PC-3 (cell line): Measurements from ENCODE around the gene HM13. TPM values are rescaled to one million over a fixed set of nuclear protein-coding genes. Genes with fewer than 3 reads are reported as not detected.

ENCODE experiments used
- ATAC-seq: fragments of 200-7000 bp; cut with Tn5 transposase; 2 replicates; pipeline ENCODE4 v1.9.1; 2020; ENCODE audit warnings: mild to moderate bottlenecking, moderate library complexity
- BruUV-seq: library from RNA; stranded (reverse); fragments of 400-500 nt; replicated peaks from 2 replicates; lab custom pipeline; 2021; lab: Mats Ljungman, UMichigan
- CTCF ChIA-PET: fragments of 300-600 bp; sonication (Branson Sonifier 250); formaldehyde crosslinking; loops from one replicate; lab custom pipeline; 2022; ENCODE audit warnings: antibody characterized with exemption; lab: Charles Lee
- POLR2A ChIA-PET: fragments of 300-600 bp; sonication (Branson Sonifier 250); formaldehyde crosslinking; loops from one replicate; lab custom pipeline; 2022; ENCODE audit warnings: antibody characterized with exemption; ENCODE audit not compliant: unreplicated experiment; lab: Charles Lee
- DNase-seq: peaks from one replicate; pipeline ENCODE4 v3.0.0-alpha.2; 2015
- H2AFZ ChIP-seq: fragments of 300-600 bp; sonication (generic); 2 replicates; pipeline ENCODE4 v1.6.0; 2016; ENCODE audit warnings: antibody characterized with exemption, low read length
- H3F3A ChIP-seq: fragments of 300-600 bp; sonication (generic); one replicate; pipeline ENCODE4 v1.6.0; 2017; ENCODE audit warnings: antibody characterized with exemption, low read length, control low read depth, mild to moderate bottlenecking; ENCODE audit not compliant: unreplicated experiment
- H3K27ac ChIP-seq: fragments of 300-600 bp; sonication (generic); 2 replicates; pipeline ENCODE4 v1.5.1; 2016; ENCODE audit warnings: mild to moderate bottlenecking, low read length
- H3K27me3 ChIP-seq: fragments of 300-600 bp; sonication (generic); 2 replicates; pipeline ENCODE4 v1.6.1; 2016; ENCODE audit warnings: low read length, mixed read lengths
- H3K36me3 ChIP-seq: fragments of 300-600 bp; sonication (generic); 2 replicates; pipeline ENCODE4 v1.6.1; 2016; ENCODE audit warnings: low read depth, mixed run types, low read length, mixed read lengths
- H3K4me1 ChIP-seq: fragments of 300-600 bp; sonication (generic); 2 replicates; pipeline ENCODE4 v1.5.1; 2016; ENCODE audit warnings: low read length; ENCODE audit not compliant: insufficient read depth
- H3K4me2 ChIP-seq: fragments of 300-600 bp; sonication (generic); 2 replicates; pipeline ENCODE4 v1.6.0; 2016; ENCODE audit warnings: low read length
- H3K4me3 ChIP-seq: fragments of 300-600 bp; sonication (generic); 2 replicates; pipeline ENCODE4 v1.5.1; 2016; ENCODE audit warnings: mild to moderate bottlenecking, low read length, mixed read lengths
- H3K79me2 ChIP-seq: fragments of 300-600 bp; sonication (generic); 2 replicates; pipeline ENCODE4 v1.6.1; 2017; ENCODE audit warnings: low read length, mixed read lengths
- H3K9ac ChIP-seq: fragments of 300-600 bp; sonication (generic); 2 replicates; pipeline ENCODE4 v1.6.0; 2016; ENCODE audit warnings: mild to moderate bottlenecking, low read length
- H3K9me2 ChIP-seq: fragments of 300-600 bp; sonication (generic); replicated peaks from 2 replicates; pipeline ENCODE4 v1.6.1; 2016; ENCODE audit warnings: mixed run types, low read length, mixed read lengths
- H3K9me3 ChIP-seq: fragments of 300-600 bp; sonication (generic); 2 replicates; pipeline ENCODE4 v1.6.1; 2016; ENCODE audit warnings: low read length, mixed read lengths
- H4K20me1 ChIP-seq: fragments of 300-600 bp; sonication (generic); 2 replicates; pipeline ENCODE4 v1.6.1; 2016; ENCODE audit warnings: low read length, mixed read lengths
- EZH2 ChIP-seq: fragments of 300-600 bp; sonication (generic); IDR thresholded peaks from one replicate; pipeline ENCODE4 v1.6.1; 2017; ENCODE audit warnings: antibody characterized with exemption, mild to moderate bottlenecking, low read length; ENCODE audit not compliant: unreplicated experiment
- EZH2phosphoT487 ChIP-seq: fragments of 300-600 bp; sonication (generic); IDR thresholded peaks from 2 replicates; pipeline ENCODE4 v1.6.1; 2018; ENCODE audit warnings: mild to moderate bottlenecking, antibody characterized with exemption, low read length, borderline replicate concordance
- intact Hi-C: fragments of 100-400 bp; cut with micrococcal nuclease; formaldehyde crosslinking; loops from 2 replicates; pipeline ENCODE4 v1.9.0; 2023
- total RNA-seq: library from RNA; depleted of rRNA; stranded (reverse); fragments of >200 nt; gene quantifications from 2 replicates; pipeline ENCODE4 v1.2.3, GENCODE V29; 2014
- TF ChIP-seq, protein P1 (sequence below): fragments of 300-600 bp; sonication (generic); conservative IDR thresholded peaks from 2 replicates; pipeline ENCODE4 v1.5.1; 2017; ENCODE audit warnings: antibody characterized with exemption, low read depth, mild to moderate bottlenecking, low read length

The HM13 gene
- total RNA-seq, 1 experiment from 2014 or later, result 99.5 TPM

DNA sequence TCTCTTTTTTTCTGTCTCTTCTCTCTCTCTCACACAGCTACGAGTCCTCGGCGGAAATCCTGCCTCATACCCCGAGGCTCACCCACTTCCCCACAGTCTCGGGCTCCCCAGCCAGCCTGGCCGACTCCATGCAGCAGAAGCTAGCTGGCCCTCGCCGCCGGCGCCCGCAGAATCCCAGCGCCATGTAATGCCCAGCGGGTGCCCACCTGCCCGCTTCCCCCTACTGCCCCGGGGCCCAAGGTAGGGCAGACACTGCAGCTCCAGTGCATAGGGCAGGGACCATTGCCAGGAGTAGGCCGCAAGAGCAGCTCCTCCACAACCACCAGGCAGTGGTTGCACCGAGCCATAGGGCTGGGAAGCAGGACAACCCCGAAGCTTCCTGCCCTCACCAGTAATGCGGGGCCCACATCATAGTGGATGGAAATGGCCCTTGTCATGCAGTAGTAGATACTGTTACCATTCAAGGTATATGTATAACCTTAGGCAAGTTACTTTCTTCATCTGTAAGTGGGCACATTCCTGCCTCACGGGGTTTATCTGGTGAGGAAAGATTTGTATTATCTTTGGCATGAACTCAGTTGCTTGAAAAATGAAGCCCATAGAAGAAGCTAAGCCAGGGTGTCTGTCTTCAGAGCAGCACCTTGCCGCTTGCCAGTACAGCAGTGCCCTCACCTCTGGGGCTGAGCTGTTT lies 53.9 kb downstream of the HM13 start:
- H3K27ac ChIP-seq, result no peak overlapping the region
- POLR2A ChIA-PET, result interaction anchor here (0.6 kb wide), 2 partner anchors 27 to 42 kb away, joined by 3 to 8 read pairs; no protein-coding TSS in a partner anchor

DNA sequence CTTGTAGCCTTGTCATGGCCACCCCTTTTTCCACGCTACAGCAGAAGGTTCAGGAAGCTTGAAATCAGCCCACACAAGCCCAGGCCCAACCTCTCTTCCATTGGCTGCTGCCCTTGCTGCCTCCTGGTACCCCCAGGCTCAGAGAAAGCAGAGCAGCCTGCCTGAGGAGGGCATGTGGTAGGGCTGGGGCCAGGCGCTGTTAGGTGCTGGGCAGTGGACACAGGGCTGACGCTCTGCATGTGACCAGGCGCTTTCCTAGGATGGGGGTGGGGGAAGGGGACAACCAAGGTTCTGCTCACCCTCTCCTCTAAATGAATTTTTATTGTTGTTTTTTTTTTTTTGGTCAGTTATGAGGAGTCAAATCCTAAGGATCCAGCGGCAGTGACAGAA lies 54.5 kb downstream of the HM13 start:
- Histone ChIP-seq H3K36me3 (peaks cover 20% of the 10 kb centered on the region; the same call in 1 of the 2 replicates), H4K20me1 (no peaks in the 10 kb centered on the region), H3K27ac (no peak overlapping the region), H3K4me1 (peaks cover 48% of the 10 kb centered on the region), H3K9me2 (no peaks in the 10 kb centered on the region), H3K79me2 (no peaks in the 10 kb centered on the region), H3K4me2 (no peak overlapping the region), H3F3A (no peaks in the 10 kb centered on the region), H3K4me3 (no peak overlapping the region), H3K27me3 (no peaks in the 10 kb centered on the region), H2AFZ (no peak overlapping the region), H3K9me3 (no peaks in the 10 kb centered on the region), H3K9ac (no peak overlapping the region)
- DNase-seq (no peak), ATAC-seq (no peak)
- ChIA-PET CTCF (interaction anchor here (1.3 to 6.4 kb wide), 4 partner anchors 8 to 65 kb away, joined by 3 to 86 read pairs (median 11); no protein-coding TSS in a partner anchor), POLR2A (interaction anchor here (0.6 kb wide), 1 partner anchor 27 kb away, joined by 8 read pairs; no protein-coding TSS in a partner anchor)
- no peak for TF ChIP-seq EZH2
- TF ChIP-seq EZH2phosphoT487, result no peak
- TF ChIP-seq, protein P1, sequence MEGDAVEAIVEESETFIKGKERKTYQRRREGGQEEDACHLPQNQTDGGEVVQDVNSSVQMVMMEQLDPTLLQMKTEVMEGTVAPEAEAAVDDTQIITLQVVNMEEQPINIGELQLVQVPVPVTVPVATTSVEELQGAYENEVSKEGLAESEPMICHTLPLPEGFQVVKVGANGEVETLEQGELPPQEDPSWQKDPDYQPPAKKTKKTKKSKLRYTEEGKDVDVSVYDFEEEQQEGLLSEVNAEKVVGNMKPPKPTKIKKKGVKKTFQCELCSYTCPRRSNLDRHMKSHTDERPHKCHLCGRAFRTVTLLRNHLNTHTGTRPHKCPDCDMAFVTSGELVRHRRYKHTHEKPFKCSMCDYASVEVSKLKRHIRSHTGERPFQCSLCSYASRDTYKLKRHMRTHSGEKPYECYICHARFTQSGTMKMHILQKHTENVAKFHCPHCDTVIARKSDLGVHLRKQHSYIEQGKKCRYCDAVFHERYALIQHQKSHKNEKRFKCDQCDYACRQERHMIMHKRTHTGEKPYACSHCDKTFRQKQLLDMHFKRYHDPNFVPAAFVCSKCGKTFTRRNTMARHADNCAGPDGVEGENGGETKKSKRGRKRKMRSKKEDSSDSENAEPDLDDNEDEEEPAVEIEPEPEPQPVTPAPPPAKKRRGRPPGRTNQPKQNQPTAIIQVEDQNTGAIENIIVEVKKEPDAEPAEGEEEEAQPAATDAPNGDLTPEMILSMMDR, result no peak
- intact Hi-C loops, result no loop called here
- no TSS peak for BruUV-seq

More for the DNA sequence above, 53.9 kb downstream of the HM13 start:
- no peak overlapping the region for H3K4me2 ChIP-seq
- H3K9me2 ChIP-seq, result no peaks in the 10 kb centered on the region
- ATAC-seq (no peak), DNase-seq (no peak)
- H2AFZ ChIP-seq, result no peak overlapping the region
- no TSS peak for BruUV-seq
- no peak overlapping the region for H3K4me3 ChIP-seq
- intact Hi-C loops, result no loop called here
- peaks cover 43% of the 10 kb centered on the region for H3K4me1 ChIP-seq
- no peaks in the 10 kb centered on the region for H3K9me3 ChIP-seq
- H3F3A ChIP-seq, result no peaks in the 10 kb centered on the region
- no peaks in the 10 kb centered on the region for H4K20me1 ChIP-seq
- H3K9ac ChIP-seq, result no peak overlapping the region
- H3K79me2 ChIP-seq, result no peaks in the 10 kb centered on the region
- CTCF ChIA-PET, result interaction anchor here (1.4 to 6.4 kb wide), 3 partner anchors 11 to 44 kb away, joined by 3 to 86 read pairs (median 6); no protein-coding TSS in a partner anchor
- TF ChIP-seq, protein P1, result no peak
- TF ChIP-seq EZH2phosphoT487 (no peak), EZH2 (no peak)
- H3K27me3 ChIP-seq, result no peaks in the 10 kb centered on the region
- peaks cover 25% of the 10 kb centered on the region; the same call in 1 of the 2 replicates for H3K36me3 ChIP-seq
